Neural crest cell (in vitro differentiated cells): ENCODE data around the gene VWCE. TPM values are rescaled to one million over a fixed set of nuclear protein-coding genes. Genes with fewer than 3 reads are reported as not detected.

Source experiments
- DNase-seq: peaks from one replicate; pipeline ENCODE4 v3.0.0; 2021; ENCODE audit warnings: low read depth, mixed read lengths, low spot score
- H3K27ac Mint-ChIP-seq: one replicate; pipeline ENCODE4 v1.8.0; 2021; ENCODE audit warnings: mild to moderate bottlenecking, mixed read lengths; ENCODE audit not compliant: unreplicated experiment
- H3K27me3 Mint-ChIP-seq: 2 replicates; pipeline ENCODE4 v1.8.0; 2021; ENCODE audit warnings: low read depth, mild to moderate bottlenecking, mixed read lengths
- H3K36me3 Mint-ChIP-seq: 2 replicates; pipeline ENCODE4 v1.8.0; 2021; ENCODE audit warnings: low read depth, mild to moderate bottlenecking, mixed read lengths
- H3K4me1 Mint-ChIP-seq: 2 replicates; pipeline ENCODE4 v1.8.0; 2021; ENCODE audit warnings: mixed read lengths
- H3K4me3 Mint-ChIP-seq: one replicate; pipeline ENCODE4 v1.8.0; 2021; ENCODE audit warnings: mild to moderate bottlenecking, mixed read lengths
- H3K9me3 Mint-ChIP-seq: 2 replicates; pipeline ENCODE4 v1.8.0; 2021; ENCODE audit warnings: mixed read lengths
- total RNA-seq: library from RNA; stranded (reverse); gene quantifications from 2 replicates; pipeline ENCODE4 v1.2.1, GENCODE V29; 2021
- TF ChIP-seq, protein P1 (sequence below): fragments of 200-600 bp; sonication (generic); conservative IDR thresholded peaks from 2 replicates; pipeline ENCODE4 v1.5.0; 2021; ENCODE audit warnings: antibody characterized with exemption, mild to moderate bottlenecking

The VWCE gene
- total RNA-seq, 1 donor from 2014 or later, result 42.0 TPM

DNA sequence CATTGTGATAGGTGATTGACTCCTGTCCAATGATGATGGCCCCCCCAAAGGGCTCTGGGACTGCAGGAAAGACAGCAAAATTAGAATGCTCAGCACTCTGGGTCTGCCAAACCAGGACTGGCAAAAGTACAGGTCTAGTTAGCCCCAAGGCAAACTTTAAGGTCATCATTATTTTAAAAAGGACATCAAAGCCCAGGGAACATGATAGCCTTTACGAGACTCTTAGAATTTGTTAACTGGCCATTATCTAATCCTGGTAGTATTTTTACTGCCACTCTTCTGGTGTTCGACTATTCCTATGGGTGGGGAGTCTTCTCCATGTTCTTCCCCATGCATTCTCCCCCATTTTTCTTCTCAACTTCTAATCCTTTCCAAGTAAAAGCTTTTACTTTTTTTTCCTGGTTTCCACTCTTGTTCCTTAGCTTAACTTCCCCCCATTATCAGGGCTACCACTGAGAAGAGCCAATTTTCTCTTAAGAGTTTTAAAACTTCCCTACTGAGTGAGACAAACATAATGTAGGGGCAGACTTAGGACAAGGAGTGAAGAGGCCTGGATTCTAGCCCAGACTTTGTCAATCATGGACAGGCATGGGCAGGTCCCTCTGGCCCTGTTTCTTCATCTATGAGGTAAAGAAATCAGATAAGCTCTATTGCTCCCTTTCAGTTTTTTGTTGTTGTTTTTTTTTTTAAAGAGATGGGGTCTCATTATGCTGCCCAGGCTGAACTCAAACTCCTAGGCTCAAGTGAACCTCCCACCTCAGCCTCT is 30.7 kb upstream of the VWCE start:
- Mint-ChIP-seq H3K9me3 (no peaks in the 10 kb centered on the region), H3K4me3 (no peak overlapping the region), H3K4me1 (peaks cover 2% of the 10 kb centered on the region), H3K27me3 (no peaks in the 10 kb centered on the region), H3K36me3 (peaks cover 17% of the 10 kb centered on the region), H3K27ac (no peak overlapping the region)
- DNase-seq, result no peak
- TF ChIP-seq, protein P1, sequence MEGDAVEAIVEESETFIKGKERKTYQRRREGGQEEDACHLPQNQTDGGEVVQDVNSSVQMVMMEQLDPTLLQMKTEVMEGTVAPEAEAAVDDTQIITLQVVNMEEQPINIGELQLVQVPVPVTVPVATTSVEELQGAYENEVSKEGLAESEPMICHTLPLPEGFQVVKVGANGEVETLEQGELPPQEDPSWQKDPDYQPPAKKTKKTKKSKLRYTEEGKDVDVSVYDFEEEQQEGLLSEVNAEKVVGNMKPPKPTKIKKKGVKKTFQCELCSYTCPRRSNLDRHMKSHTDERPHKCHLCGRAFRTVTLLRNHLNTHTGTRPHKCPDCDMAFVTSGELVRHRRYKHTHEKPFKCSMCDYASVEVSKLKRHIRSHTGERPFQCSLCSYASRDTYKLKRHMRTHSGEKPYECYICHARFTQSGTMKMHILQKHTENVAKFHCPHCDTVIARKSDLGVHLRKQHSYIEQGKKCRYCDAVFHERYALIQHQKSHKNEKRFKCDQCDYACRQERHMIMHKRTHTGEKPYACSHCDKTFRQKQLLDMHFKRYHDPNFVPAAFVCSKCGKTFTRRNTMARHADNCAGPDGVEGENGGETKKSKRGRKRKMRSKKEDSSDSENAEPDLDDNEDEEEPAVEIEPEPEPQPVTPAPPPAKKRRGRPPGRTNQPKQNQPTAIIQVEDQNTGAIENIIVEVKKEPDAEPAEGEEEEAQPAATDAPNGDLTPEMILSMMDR, result no peak

DNA sequence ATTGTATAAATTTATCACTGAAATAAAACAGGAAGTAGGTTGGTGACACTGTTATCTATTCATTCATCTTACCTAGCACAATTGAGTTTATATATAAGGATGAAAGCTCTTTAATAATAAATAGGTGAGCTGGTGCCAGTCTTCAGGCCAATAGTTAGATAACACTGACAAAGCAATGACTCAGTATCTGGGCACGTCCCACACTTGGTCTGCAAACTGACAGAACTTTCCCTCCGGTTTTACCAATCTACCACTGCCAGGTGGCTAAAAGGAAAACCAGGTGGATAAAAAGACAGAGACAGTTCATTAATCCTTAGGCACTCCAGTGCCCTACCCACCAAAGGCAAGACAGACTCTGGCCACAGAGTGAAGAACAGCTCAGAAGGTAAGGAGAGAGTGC is 20.1 kb upstream of the VWCE start:
- no peak for DNase-seq
- Mint-ChIP-seq H3K27me3 (no peaks in the 10 kb centered on the region), H3K27ac (no peak overlapping the region), H3K9me3 (no peaks in the 10 kb centered on the region), H3K36me3 (peaks cover 13% of the 10 kb centered on the region), H3K4me1 (no peaks in the 10 kb centered on the region), H3K4me3 (no peak overlapping the region)
- TF ChIP-seq, protein P1, result no peak

DNA sequence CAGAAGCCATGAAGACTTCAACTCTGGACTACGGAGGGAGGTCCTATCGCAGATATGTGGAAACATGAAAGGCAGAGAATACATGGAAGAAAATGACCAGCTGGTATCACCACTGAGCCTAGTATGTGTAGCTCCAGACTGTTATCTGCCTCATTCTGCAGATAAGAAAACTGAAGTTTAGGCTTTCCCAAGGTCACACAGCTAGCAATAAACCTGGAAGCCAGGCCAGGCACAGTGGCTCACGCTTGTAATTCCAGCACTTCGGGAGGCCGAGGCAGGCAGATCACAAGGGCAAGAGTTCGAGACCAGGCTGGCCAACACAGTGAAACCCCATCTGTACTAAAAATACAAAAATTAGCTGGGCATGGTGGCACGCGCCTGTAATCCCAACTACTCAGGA is 15.6 kb upstream of the VWCE start:
- H3K9me3 Mint-ChIP-seq, result no peaks in the 10 kb centered on the region
- no peak overlapping the region for H3K4me3 Mint-ChIP-seq
- peaks cover 6% of the 10 kb centered on the region for H3K36me3 Mint-ChIP-seq
- H3K27me3 Mint-ChIP-seq, result no peaks in the 10 kb centered on the region
- DNase-seq, result no peak
- H3K4me1 Mint-ChIP-seq, result no peaks in the 10 kb centered on the region
- no peak overlapping the region for H3K27ac Mint-ChIP-seq
- TF ChIP-seq, protein P1, result no peak

DNA sequence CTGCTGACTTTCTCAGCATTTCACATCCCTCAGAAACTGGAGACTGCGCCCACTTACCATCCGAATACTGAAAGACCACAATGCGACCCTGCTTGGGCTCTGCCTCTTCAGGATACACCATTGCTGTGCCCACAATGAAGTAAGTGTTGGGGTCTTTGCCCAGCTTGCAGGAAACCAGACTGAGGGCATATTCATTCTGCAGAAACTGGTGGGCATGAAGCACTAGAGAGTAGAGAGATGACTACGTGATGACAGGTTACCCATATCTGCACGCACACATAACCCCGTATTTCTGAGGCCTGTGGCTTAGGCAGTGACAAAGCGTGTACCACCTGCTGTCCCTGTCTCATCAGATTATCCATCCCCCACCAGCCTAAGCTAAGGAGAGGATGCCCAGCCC is 14.6 kb upstream of the VWCE start:
- Mint-ChIP-seq H3K36me3 (peaks cover 6% of the 10 kb centered on the region), H3K4me1 (no peaks in the 10 kb centered on the region), H3K4me3 (no peak overlapping the region), H3K27me3 (no peaks in the 10 kb centered on the region), H3K27ac (no peak overlapping the region), H3K9me3 (no peaks in the 10 kb centered on the region)
- TF ChIP-seq, protein P1, result no peak
- no peak for DNase-seq

DNA sequence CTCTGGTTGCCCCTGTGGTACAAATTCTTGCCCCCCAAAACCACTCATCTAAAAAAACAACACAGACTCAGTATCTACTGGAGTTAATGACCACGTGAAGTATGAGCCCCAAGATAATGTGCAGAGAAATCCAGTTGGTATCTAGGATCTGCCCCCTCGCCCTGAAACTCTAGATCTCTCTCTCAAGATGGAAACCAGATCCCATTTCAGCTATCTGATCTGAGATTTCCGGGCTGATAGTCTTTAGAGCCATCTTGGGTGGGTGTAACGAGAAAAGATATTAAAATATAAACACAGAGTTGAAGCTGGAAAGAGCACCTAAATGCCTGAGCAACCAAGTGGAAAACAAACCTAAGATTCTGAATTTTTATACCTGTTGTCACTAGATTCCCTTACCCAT is 14.0 kb upstream of the VWCE start:
- H3K36me3 Mint-ChIP-seq, result peaks cover 2% of the 10 kb centered on the region
- TF ChIP-seq, protein P1, result no peak
- H3K27ac Mint-ChIP-seq, result no peak overlapping the region
- no peak for DNase-seq
- H3K27me3 Mint-ChIP-seq, result no peaks in the 10 kb centered on the region
- H3K9me3 Mint-ChIP-seq, result no peaks in the 10 kb centered on the region
- no peaks in the 10 kb centered on the region for H3K4me1 Mint-ChIP-seq
- no peak overlapping the region for H3K4me3 Mint-ChIP-seq
